Measurements from ENCODE around the gene LAMTOR5. TPM values are rescaled to one million over a fixed set of nuclear protein-coding genes. Genes with fewer than 3 reads are reported as not detected.
"Not testable (repeated sequence)": the region's sequence is repeated elsewhere in the genome, so short reads cannot be mapped to it uniquely, and the experiment has no call there.

LAMTOR5 gene
- total and polyA plus RNA-seq, 3 donors from 2014 or later: 75.4 to 179 (median 88.8) TPM

- WGBS, 2 donors: 36 to 65% methylated on average over 9 of the region's 9 CpGs
- H3K4me3 ChIP-seq: no peak overlapping the region
- peak; percentile 41 for DNase-seq
- H3K4me1 ChIP-seq: peaks cover 40% of the 10 kb centered on the region
- no peaks in the 10 kb centered on the region for H3K27me3 ChIP-seq
- intact Hi-C loops (cut with DNase I; ENCODE audit: low total_unique reads): no loop called here
- TF ChIP-seq POLR2A (IDR thresholded peaks at IDR 0.05) (no peak), CTCF (IDR thresholded peaks at IDR 0.05) (no peak)
- peak overlapping the region; percentile 49 to 79 for H3K27ac ChIP-seq
- no peaks in the 10 kb centered on the region for H3K9me3 ChIP-seq
- no peaks in the 10 kb centered on the region for H3K36me3 ChIP-seq (ENCODE audit: low read depth, missing control alignments)
Measured at GRCh38 chr1:110424699-110425611, 17.5 kb upstream of the LAMTOR5 start.

GRCh38 chr1:110420874-110421793, 13.6 kb upstream of the LAMTOR5 start:
- 60 to 76% methylated on average over 2 of the region's 2 CpGs for WGBS, 2 donors
- peaks cover 36% of the 10 kb centered on the region for H3K4me1 ChIP-seq
- H3K36me3 ChIP-seq (ENCODE audit: low read depth, missing control alignments): no peaks in the 10 kb centered on the region
- TF ChIP-seq POLR2A (IDR thresholded peaks at IDR 0.05) (no peak), CTCF (IDR thresholded peaks at IDR 0.05) (no peak)
- DNase-seq: peak; percentile 47
- intact Hi-C loops (cut with DNase I; ENCODE audit: low total_unique reads): no loop called here
- H3K4me3 ChIP-seq: no peak overlapping the region
- H3K27ac ChIP-seq: peak overlapping the region in 1 of 2 donors; percentile 71
- H3K27me3 ChIP-seq: no peaks in the 10 kb centered on the region
- no peaks in the 10 kb centered on the region for H3K9me3 ChIP-seq

- H3K4me3 ChIP-seq: no peak overlapping the region
- H3K27ac ChIP-seq: peak overlapping the region in 1 of 2 donors; percentile 71
- TF ChIP-seq CTCF (IDR thresholded peaks at IDR 0.05) (no peak), POLR2A (IDR thresholded peaks at IDR 0.05) (no peak)
- peaks cover 33% of the 10 kb centered on the region for H3K4me1 ChIP-seq
- no peaks in the 10 kb centered on the region for H3K36me3 ChIP-seq (ENCODE audit: low read depth, missing control alignments)
- intact Hi-C loops (cut with DNase I; ENCODE audit: low total_unique reads): no loop called here
- no peak for DNase-seq
- no peaks in the 10 kb centered on the region for H3K9me3 ChIP-seq
- no peaks in the 10 kb centered on the region for H3K27me3 ChIP-seq
- 89% methylated on average over 10 of the region's 10 CpGs for WGBS, 2 donors
Measured at GRCh38 chr1:110420023-110420662, 12.6 kb upstream of the LAMTOR5 start.

- 95 to 100% methylated on average over 1 of the region's 1 CpG for WGBS, 2 donors
- Histone ChIP-seq H3K36me3 (ENCODE audit: low read depth, missing control alignments) (no peaks in the 10 kb centered on the region), H3K9me3 (no peaks in the 10 kb centered on the region), H3K4me1 (peaks cover 38% of the 10 kb centered on the region), H3K27me3 (no peaks in the 10 kb centered on the region), H3K4me3 (no peak overlapping the region), H3K27ac (no peak overlapping the region)
- no peak for TF ChIP-seq CTCF (IDR thresholded peaks at IDR 0.05)
- TF ChIP-seq POLR2A (IDR thresholded peaks at IDR 0.05): no peak
- no peak for DNase-seq
- intact Hi-C loops (cut with DNase I; ENCODE audit: low total_unique reads): no loop called here
Measured at GRCh38 chr1:110418729-110419128, 11.2 kb upstream of the LAMTOR5 start.

GRCh38 chr1:110413045-110413444, 5.6 kb upstream of the LAMTOR5 start:
- H3K36me3 ChIP-seq (ENCODE audit: low read depth, missing control alignments); H3K4me3 ChIP-seq; H3K9me3 ChIP-seq; intact Hi-C loops (cut with DNase I; ENCODE audit: low total_unique reads); DNase-seq; H3K27me3 ChIP-seq: not testable (repeated sequence)
- Histone ChIP-seq H3K27ac (peak overlapping the region; percentile 80 to 86), H3K4me1 (peaks cover 41% of the 10 kb centered on the region)
- WGBS, 2 donors: 20 to 34% methylated on average over 1 of the region's 1 CpG
